NCI-H2107 treated with DMSO at 0.1 percent for 48 hours (cell line): ENCODE data around the gene RARS1.
A peak's percentile ranks its signal among the peaks of the same experiment; 100 is the strongest.

Experiments used
- DNase-seq: peaks from one replicate; lab custom pipeline; 2025; ENCODE audit not compliant: unreplicated experiment; lab: John Stamatoyannopoulos, UW

Gene RARS1

GRCh38 chr5:168486136-168486879 is at the start of gene RARS1:
RARS1 (plus strand) TSS chr5:168486471; CDS start chr5:168486499, 28 bp downstream.
- peak; percentile 32 for DNase-seq

GRCh38 chr5:168438349-168438748 is 47.9 kb upstream of the RARS1 start:
- no peak for DNase-seq

GRCh38 chr5:168443533-168443932 is 42.7 kb upstream of the RARS1 start:
- DNase-seq, result no peak

DNA sequence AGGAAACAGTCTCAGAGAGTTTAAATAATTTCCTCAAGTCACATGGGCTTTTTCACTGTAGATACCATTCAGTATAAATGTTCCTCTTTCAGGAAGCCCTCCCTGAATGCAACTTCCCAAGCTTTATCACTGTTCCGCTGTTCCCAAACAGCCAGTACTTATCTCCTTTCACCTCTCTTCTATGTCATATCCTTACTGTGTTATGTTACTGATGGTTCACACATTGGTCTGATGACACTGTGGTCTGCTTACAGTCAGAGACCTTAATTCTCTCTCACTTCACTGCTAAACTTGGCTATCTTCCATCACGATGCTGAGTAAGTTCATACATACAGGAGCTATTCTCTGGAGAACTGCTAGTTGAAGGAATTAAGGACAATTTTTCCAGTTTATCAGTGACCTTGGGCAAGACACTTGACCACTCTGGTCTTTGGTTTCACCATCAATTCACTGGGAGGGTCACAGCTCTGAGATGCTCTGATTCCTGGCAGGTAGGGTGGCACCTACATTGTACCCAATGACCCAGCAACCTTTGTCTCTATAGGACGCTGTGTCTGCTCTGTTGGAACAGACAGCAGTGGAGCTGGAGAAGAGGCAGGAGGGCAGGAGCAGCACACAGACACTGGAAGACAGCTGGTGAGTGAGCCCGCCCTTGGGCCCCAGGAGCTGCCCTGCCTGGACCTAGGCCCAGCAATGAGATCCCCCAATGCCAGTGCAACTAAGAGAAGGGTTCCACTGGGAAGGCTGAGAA is 42.1 kb upstream of the RARS1 start:
- DNase-seq, result no peak

GRCh38 chr5:168446983-168447619 is 39.2 kb upstream of the RARS1 start:
- DNase-seq, result no peak

- no peak for DNase-seq
Measured at GRCh38 chr5:168447808-168448207, 38.5 kb upstream of the RARS1 start.

- no peak for DNase-seq
Measured at GRCh38 chr5:168449166-168449565, 37.1 kb upstream of the RARS1 start.

- DNase-seq, result no peak
Measured at GRCh38 chr5:168451565-168451964, 34.7 kb upstream of the RARS1 start.

DNA sequence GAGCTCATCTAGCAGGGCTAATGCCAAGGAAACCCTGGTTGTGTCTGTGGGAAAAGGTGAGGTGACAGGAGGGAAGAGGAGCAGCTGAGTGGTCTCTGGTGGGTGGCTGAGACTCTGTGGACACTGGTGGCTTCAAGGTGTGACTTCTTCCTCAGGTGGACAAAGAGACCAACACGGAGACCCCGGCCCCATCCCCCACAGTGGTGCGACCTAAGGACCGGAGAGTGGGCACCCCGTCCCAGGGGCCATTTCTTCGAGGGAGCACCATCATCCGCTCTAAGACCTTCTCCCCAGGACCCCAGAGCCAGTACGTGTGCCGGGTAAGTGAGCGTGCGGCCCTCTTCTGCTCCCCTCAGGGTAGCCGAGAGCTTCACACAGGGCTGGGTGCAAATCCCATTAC is 31.1 kb upstream of the RARS1 start:
- DNase-seq, result no peak

- DNase-seq, result no peak
Measured at GRCh38 chr5:168457542-168457941, 28.7 kb upstream of the RARS1 start.

DNA sequence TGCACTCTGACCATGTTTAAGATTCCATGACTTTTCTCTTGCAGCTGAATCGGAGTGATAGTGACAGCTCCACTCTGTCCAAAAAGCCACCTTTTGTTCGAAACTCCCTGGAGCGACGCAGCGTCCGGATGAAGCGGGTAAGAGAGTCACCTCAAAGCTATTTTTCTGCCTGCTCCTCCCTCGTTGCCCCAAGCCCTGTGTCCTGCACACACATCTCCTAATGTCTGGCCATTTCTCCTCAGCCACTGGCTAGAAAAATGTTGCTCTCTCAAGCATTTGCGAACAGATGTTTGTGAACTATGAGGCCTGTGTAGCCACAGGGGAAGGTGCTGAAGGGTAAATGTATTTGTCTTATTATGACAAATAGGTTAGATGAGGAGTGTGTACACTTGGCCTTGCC is 25.7 kb upstream of the RARS1 start:
- DNase-seq, result no peak

DNA sequence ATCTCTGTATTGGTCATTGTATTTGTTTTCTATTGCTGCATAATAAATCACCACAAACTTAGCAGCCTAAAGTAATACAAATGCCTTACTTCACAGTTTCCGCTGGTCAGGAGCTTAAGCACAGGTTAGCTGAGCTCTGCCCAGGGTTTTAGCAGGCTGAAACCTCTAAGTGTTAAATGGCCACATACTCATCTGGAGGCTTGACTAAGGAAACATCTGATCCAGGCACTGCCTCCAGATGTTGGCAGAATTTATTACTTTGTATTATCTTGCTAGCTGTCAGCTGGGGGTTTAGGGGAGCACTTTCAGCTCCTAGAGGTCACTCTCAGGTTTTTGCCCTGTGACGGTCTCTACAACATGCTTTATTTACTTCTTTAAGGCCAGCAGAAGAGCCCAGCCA is 23.2 kb upstream of the RARS1 start:
- no peak for DNase-seq

DNA sequence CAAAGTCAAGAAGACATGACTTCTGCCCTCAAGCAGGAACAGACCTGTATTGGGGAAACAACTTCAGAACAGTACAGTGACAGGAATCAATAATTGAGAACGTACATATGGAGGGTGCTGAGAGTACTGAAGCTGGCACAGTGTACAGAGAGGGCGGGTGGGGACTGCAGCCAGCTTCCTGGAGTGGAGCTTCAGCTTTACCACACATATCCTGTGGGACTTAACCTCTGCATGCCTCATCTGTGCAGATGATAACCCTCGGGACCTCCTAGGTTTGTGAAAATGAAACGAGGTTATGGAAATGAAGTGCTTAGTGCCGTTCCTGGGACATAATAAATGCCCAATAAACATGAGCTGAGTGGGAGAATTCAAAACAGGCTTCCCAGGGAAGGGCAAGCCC is 22.1 kb upstream of the RARS1 start:
- DNase-seq, result no peak

DNA sequence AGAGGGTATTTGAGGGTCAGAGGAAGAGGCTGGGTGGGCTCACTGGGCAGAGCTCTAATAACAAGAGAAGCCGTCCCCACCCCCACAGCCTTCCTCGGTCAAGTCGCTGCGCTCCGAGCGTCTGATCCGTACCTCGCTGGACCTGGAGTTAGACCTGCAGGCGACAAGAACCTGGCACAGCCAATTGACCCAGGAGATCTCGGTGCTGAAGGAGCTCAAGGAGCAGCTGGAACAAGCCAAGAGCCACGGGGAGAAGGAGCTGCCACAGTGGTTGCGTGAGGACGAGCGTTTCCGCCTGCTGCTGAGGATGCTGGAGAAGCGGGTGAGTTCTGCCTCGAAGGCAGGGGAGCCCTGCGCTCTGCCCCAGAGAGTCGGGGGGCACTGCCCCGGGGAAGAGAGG is 21.6 kb upstream of the RARS1 start:
- DNase-seq, result no peak

DNA sequence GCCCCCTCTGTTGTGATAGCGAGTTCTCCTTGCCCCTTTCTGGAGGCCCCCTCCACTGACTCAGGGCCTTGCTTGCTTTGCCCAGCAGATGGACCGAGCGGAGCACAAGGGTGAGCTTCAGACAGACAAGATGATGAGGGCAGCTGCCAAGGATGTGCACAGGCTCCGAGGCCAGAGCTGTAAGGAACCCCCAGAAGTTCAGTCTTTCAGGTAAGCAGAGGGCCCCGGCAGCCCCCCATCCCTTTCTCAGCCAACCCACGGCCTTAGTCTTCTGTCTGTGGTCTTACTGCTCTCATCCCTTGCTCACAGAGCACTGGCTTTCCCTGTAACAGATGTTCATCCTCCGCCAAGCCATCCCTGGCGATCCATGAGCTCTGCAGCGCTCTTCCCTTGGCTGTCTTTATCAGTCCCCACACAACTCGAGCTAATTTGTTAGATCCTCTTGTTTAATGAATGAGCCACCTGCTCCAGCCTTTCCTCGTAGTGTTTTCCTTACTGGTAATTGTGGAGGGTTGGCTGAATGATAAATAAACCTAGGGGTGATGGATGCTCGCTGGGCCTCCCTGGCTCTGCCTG is 18.4 kb upstream of the RARS1 start:
- no peak for DNase-seq

DNA sequence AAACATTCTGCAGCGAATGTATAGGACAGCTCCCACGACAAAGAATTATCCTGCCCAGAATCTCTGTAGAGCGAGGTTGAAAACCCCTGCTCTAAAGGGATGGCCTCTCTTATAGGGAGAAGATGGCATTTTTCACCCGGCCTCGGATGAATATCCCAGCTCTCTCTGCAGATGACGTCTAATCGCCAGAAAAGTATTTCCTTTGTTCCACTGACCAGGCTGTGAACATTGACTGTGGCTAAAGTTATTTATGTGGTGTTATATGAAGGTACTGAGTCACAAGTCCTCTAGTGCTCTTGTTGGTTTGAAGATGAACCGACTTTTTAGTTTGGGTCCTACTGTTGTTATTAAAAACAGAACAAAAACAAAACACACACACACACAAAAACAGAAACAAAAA is 17.4 kb upstream of the RARS1 start:
- DNase-seq, result no peak

GRCh38 chr5:168469816-168470215 is 16.5 kb upstream of the RARS1 start:
- DNase-seq, result no peak

DNA sequence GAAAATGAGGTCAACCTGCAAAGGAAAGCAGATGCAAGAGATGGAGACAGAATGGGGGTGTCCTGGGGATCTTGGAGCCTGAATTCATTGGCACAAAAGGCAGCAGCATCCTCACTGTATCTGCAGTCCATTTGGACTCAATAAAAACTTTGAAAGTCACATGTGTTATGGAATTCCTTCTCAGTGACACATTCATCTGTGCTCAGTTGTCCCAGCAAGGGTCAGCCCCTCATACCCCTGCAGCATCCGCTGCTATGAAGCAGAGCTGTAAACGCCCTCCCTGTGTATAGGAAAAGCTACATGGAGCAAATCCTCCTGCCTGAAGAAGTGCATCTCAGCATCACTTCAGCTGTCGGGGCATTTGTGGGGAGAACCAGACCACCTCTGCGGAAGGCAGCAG is 14.5 kb upstream of the RARS1 start:
- DNase-seq, result no peak

DNA sequence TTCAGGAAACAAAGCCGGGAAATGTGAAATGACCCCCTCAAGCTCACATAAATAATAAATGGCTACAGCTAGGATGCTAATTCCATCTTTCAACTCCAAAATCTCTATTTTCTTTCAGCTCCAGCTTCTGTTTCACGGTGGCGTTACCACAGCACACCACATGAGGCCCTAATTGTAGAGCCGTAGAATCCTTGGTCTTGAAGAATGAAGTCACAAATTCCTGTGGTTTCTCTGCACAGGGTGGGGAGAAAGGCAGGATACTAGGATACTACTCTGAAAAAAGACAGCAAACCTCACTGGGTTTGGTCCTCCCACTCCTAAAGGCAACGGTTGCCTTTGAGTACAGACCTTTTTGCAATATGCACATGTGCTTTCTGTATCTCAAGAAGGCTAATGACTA is 13.9 kb upstream of the RARS1 start:
- DNase-seq, result no peak

GRCh38 chr5:168474319-168474718 is 12.0 kb upstream of the RARS1 start:
- DNase-seq, result no peak

- DNase-seq, result no peak
Measured at GRCh38 chr5:168477060-168477459, 9.2 kb upstream of the RARS1 start.

- no peak for DNase-seq
Measured at GRCh38 chr5:168479166-168479565, 7.1 kb upstream of the RARS1 start.
